NCI-H345 treated with DMSO at 0.1 percent for 48 hours (cell line): ENCODE results near the gene IL2RA.
"Not testable (repeated sequence)": the region's sequence is repeated elsewhere in the genome, so short reads cannot be mapped to it uniquely, and the experiment has no call there.

ENCODE experiments used
- DNase-seq: peaks from one replicate; lab custom pipeline; 2025; ENCODE audit not compliant: unreplicated experiment; lab: John Stamatoyannopoulos, UW

IL2RA gene

GRCh38 chr10:6083523-6084475 is 21.6 kb upstream of the IL2RA start:
- DNase-seq: no peak

DNA sequence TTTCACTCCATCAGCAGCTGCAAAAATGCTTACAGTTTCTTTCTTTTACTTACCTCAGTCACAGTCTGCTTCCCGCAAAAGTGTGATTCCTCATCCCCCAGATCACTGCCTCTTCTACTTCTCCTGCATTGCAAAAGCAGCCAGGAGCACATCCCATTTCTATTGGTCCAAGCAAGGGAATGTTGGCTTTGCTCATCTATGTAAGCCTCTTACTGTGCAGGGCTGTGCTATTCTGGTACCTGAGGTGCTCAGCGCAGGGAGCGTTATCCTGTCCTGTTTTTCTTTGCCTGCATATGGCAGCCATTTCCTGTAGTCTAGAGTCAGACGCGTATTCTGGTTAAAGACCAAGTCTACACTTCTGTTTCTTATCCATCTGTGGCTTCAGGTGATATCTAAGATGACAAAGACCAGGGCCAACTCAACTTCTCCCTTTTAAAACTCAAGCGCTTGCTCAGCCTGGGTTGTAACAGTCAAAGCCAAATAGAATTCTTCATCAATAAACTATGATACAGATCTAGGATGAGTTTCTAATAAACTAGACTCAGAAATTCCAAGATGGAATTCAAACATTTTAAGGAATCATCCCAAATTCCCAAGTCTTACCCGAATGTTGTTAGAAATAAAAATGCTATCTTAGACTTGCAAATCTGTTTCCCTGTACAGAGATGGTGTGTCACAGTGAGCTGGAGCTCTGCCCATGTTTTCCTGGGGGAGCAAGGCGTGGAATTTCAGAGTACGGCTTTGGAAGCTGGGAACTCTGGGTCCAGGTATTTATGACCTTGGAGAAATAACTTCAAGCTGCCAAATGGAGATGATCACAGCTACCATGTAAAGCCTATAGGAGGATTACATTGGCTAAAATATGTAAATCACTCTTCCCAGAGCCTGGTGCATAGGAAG is 20.6 kb upstream of the IL2RA start:
- DNase-seq: no peak

- DNase-seq: no peak
Measured at GRCh38 chr10:6080417-6080973, 18.3 kb upstream of the IL2RA start.

DNA sequence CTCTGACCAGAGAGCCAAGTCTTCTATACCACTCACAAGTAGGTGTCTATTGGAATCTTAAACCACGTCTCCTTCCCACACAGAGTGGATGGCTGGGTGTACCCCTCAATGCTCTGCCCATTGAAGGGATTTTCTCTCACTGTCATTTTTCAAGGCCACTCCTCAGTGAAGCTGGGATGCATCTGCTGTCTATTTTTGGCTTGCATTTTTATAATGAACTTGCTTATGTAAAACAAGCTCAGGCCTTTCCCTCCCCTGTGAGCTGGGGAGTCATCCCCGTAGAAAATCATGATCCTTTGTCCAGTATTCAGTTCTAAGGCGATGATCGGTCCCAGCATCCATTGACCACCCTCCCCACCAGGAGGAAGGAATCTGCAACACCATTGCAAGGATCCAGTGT is 16.9 kb upstream of the IL2RA start:
- DNase-seq: no peak

GRCh38 chr10:6077071-6077675 is 15.0 kb upstream of the IL2RA start:
- no peak for DNase-seq

DNA sequence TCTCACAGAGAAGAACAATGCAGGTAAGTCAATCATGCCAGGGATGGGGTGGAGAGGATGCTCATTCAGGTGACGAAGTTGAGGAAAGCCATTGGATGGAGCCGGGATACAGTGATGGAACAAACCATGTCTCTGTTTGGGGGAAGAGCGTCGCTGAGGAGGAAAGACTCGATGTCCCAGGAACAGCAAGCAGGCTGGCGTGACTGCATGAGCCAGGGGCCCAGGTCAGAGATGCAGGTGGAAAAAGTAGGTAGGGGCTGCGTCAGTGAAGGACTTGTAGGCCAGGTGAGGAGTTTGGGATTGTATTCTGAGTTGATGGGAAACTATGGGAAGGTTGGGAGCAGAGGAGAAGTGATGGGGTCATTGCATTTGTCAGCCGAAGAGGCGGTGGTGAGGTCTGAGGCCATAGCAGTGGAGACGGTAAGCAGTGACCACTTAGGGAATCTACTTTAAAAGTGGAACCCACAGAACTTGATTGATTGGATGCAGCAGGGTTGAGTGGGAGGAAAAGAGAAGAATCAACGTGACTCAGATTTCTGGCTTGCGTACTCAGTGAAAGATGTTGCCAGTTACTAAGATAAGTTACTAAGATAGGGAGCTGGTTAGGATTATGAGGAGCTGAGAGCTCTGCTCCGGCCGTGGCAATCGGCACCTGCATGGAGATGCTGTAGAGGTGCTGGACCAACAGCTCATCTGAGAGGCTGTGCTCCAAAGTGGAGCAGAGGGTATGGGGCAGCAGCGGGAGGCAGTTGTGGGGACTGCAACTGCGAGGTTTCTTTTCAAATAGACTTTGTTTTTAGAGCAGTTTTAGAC is 12.5 kb upstream of the IL2RA start:
- DNase-seq: no peak

DNA sequence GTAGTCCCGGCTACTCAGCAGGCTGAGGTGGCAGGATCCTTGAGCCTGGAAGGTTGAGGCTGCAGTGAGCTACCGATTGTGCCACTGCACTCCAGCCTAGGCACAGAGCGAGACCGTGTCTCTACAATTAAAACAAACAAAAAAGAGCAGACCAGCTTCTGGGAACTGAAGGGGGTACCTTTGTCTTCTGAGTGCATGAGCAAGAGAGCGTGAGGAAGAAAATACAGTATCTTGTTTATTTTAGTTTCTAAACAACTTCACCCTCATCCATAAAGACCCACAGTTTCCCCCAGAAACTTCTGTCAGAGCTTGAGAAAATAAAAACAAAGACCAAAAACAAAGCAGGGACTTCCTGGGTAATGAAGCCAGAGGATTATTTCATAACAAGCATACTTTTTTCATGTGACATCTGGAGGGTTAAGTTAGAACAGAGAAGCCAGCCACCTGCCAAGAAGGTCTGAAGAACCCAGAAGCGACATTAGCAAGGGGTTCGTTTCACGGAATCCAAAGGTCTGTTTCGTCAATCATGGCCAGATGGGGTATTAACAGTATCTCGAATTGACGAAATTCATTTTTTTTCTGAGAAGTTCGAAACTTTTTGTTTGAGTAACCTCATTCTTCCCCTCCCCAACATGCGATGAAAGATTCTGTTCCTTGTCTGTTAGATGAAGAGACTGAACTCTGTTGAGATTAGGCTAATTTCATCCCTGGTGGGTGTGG is 10.2 kb upstream of the IL2RA start:
- no peak for DNase-seq

GRCh38 chr10:6071181-6072175 is 9.3 kb upstream of the IL2RA start:
- no peak for DNase-seq

DNA sequence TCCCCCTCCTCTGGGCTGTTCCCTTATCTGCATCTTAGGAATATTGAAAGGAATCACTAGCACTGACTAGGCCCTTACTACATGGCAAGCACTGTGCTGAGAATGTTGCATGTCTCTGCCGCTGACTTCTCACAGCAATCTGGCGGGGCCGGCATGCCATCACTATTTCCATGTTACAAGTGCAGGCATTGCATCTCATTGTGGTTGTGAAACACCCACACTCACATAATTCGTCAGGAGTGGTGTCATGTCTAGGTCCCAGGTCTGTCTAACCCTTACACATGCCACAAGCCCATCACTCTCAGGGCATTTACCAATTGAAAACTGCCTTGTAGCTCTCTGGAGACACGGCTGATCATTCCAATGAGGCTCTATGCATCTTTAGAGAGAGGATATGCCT is 8.5 kb upstream of the IL2RA start:
- DNase-seq: no peak

GRCh38 chr10:6069081-6069931 is 7.1 kb upstream of the IL2RA start:
- DNase-seq: no peak

DNA sequence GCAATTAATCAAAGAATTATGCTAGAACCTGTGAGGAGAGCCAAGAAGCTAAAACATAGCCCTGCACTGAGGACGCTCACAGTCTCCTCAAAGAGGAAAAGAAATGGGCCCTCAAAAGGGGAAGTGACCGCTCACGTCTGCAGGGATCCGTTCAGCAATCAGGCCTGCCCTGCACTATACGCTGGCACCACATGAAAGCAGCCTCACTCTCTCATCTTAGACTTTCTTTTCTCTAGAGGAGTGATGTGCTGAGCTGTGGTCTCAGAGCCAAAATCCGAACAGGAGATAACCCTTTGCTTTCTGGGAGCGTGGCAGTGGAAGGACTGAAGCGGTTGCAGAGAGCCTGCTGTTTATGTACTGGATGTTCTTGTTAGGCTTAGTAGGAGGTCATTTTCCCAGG is 6.3 kb upstream of the IL2RA start:
- DNase-seq: no peak

- DNase-seq: no peak
Measured at GRCh38 chr10:6068006-6068405, 5.8 kb upstream of the IL2RA start.

DNA sequence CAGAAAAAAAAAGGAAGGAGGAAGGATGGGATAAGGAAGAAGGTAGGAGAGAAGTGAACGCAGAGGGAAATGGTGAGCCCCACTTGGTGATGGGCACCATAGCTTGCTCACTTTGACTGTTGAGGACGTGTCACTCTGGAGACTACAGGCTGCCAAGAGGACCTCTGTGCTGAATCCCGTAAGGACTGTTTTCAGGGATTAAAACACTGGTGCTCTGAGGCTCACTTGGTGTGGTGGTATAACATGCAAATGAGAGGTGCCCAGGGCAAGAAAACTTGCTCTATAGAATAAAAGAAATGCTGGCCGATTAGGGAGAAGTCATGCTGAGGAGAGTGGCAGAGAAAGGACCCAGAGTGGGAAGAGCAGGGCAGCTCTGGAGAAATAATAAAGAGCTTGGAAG is 5.3 kb upstream of the IL2RA start:
- no peak for DNase-seq

DNA sequence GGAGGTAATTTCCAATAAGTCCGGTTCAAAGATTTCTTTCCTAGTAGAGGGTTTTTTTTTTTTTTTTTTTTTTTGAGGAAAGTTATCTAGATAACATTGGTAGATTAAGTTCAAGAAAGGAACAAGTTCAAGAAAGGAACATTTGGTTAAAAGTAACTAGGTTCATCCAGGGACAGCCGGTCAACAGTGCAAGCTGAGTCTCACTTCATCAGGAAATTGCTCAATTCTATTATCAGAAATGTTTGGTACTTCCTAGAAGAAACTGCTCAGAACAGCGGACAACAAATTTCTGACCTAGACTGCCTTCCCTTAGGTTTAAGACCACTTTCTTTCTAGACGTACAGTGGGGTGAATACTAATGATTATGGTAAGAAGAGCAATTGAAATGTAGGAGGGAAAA is 3.7 kb upstream of the IL2RA start:
- no peak for DNase-seq

DNA sequence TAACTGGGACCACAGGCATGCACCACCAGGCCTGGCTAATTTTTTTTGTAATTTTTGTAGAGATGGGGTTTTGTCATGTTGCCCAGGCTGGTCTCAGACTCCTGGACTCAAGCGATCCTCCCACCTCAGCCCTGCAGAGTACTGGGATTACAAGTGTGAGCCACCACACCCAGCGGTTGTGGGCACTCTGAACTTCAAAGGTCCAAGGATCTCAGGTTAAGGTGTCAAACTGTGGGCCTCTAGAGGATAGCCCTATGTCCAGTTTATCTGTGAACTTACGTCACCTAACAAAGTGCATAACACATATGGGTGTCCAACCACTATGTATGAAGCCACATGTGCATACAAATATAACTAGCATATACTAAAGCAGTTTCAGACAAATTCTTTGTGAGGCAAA is 3.2 kb upstream of the IL2RA start:
- no peak for DNase-seq

DNA sequence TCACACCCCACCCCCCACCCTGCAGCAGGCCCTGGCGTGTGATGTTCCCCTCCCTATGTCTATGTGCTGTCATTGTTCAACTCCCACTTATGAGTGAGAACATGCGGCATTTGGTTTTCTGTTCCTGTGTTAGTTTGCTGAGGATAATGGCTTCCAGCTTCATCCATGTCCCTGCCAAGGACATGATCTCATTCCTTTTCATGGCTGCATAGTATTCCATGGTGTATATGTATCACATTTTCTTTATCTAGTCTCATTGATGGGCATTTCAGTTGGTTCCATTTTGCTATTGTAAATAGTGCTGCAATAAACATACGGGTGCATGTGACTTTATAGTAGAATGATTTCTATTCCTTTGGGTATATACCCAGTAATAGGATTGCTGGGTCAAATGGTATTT is 2.6 kb upstream of the IL2RA start:
- DNase-seq: not testable (repeated sequence)

GRCh38 chr10:6064119-6064518 is 2.0 kb upstream of the IL2RA start:
- DNase-seq: no peak

DNA sequence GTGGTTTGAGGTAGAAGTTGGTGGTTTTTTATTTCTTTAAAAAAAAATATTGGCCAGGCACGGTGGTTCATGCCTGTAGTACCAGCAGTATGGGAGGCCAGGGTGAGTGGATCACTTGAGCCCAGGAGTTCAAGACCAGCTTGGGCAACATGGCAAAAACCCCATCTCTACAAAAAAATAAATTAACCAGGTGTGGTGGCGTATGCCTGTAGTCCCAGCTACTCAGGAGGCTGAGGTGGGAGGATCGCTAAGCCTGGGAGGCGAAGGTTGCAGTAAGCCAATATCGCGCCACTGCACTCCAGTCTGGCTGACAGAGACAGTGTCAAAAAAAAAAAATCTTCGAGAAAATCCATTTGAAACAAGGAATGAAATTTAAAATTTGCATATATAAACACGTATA is 1.1 kb downstream of the IL2RA start:
- no peak for DNase-seq
